Neural cell (in vitro differentiated cells): ENCODE results near the gene SYMPK. TPM values are rescaled to one million over a fixed set of nuclear protein-coding genes. Genes with fewer than 3 reads are reported as not detected.

Source experiments
- H2AFZ ChIP-seq: fragments of 200-600, 300-800 bp; sonication (generic), shearing (Covaris generic); 2 replicates; pipeline ENCODE4 v1.6.0; 2014; ENCODE audit warnings: low read depth, mild to moderate bottlenecking, antibody characterized with exemption, low read length, moderate library complexity
- H3F3A ChIP-seq: fragments of 200-600 bp; shearing (Covaris generic); 2 replicates; pipeline ENCODE4 v1.6.1; 2016; ENCODE audit warnings: mild to moderate bottlenecking, moderate library complexity, mixed read lengths, antibody characterized with exemption, low read length; ENCODE audit not compliant: insufficient read depth, poor library complexity, severe bottlenecking
- H3K27ac ChIP-seq: fragments of 200-600, 300-800 bp; sonication (generic), shearing (Covaris generic); 2 replicates; pipeline ENCODE4 v1.5.1; 2014; ENCODE audit warnings: mild to moderate bottlenecking, low read length, moderate library complexity
- H3K27me3 ChIP-seq: fragments of 300-800, 200-600 bp; sonication (generic), shearing (Covaris generic); 2 replicates; pipeline ENCODE4 v1.6.0; 2014; ENCODE audit warnings: mild to moderate bottlenecking, low read depth, low read length, moderate library complexity; ENCODE audit not compliant: insufficient read depth
- H3K36me3 ChIP-seq: fragments of 300-800, 200-600 bp; sonication (generic), shearing (Covaris generic); 2 replicates; pipeline ENCODE4 v1.5.1; 2014; ENCODE audit warnings: mild to moderate bottlenecking, antibody characterized with exemption, low read length, moderate library complexity; ENCODE audit not compliant: insufficient read depth
- H3K4me2 ChIP-seq: fragments of 300-800, 200-600 bp; sonication (generic), shearing (Covaris generic); 2 replicates; pipeline ENCODE4 v1.6.0; 2014; ENCODE audit warnings: mild to moderate bottlenecking, low read length
- H3K4me3 ChIP-seq: fragments of 300-800, 200-600 bp; sonication (generic), shearing (Covaris generic); 2 replicates; pipeline ENCODE4 v1.5.1; 2014; ENCODE audit warnings: mild to moderate bottlenecking, low read length, moderate library complexity
- H3K79me2 ChIP-seq: fragments of 200-600 bp; shearing (Covaris generic); replicated peaks from 2 replicates; pipeline ENCODE4 v1.6.0; 2014; ENCODE audit warnings: mild to moderate bottlenecking, low read length, moderate library complexity; ENCODE audit not compliant: insufficient read depth
- H3K9ac ChIP-seq: fragments of 300-800, 200-600 bp; sonication (generic), shearing (Covaris generic); 2 replicates; pipeline ENCODE4 v1.6.1; 2016; ENCODE audit warnings: mild to moderate bottlenecking, low read length, mixed read lengths
- H3K9me2 ChIP-seq: fragments of 200-600 bp; shearing (Covaris generic); 2 replicates; pipeline ENCODE4 v1.6.1; 2016; ENCODE audit warnings: mild to moderate bottlenecking, low read length, mixed read lengths; ENCODE audit not compliant: insufficient read depth
- H3K9me3 ChIP-seq: fragments of 200-600, 300-800 bp; sonication (generic), shearing (Covaris generic); 2 replicates; pipeline ENCODE4 v1.6.1; 2016; ENCODE audit warnings: mild to moderate bottlenecking, mixed run types, low read length, moderate library complexity, mixed read lengths
- H4K20me1 ChIP-seq: fragments of 200-600 bp; shearing (Covaris generic); 2 replicates; pipeline ENCODE4 v1.6.1; 2016; ENCODE audit warnings: mild to moderate bottlenecking, mixed run types; ENCODE audit not compliant: insufficient read depth
- CTCF ChIP-seq: fragments of 450-650 bp; IDR thresholded peaks from 2 replicates; pipeline ENCODE4 v1.5.1; 2014; ENCODE audit warnings: antibody characterized with exemption, mild to moderate bottlenecking, moderate library complexity; ENCODE audit not compliant: poor library complexity, severe bottlenecking
- EP300 ChIP-seq: fragments of 450-650 bp; conservative IDR thresholded peaks from 2 replicates; pipeline ENCODE4 v1.6.1; 2014; ENCODE audit warnings: antibody characterized with exemption, mild to moderate bottlenecking, moderate library complexity; ENCODE audit not compliant: poor library complexity, severe bottlenecking
- EZH2 ChIP-seq: fragments of 200-600, 300-800 bp; shearing (Covaris generic), sonication (generic); IDR thresholded peaks from 2 replicates; pipeline ENCODE4 v1.6.1; 2014; ENCODE audit warnings: antibody characterized with exemption, low read length, borderline replicate concordance, mild to moderate bottlenecking; ENCODE audit not compliant: insufficient read depth, poor library complexity, severe bottlenecking
- MXI1 ChIP-seq: fragments of 450-650 bp; conservative IDR thresholded peaks from 2 replicates; pipeline ENCODE4 v1.6.1; 2014; ENCODE audit warnings: antibody characterized with exemption, mild to moderate bottlenecking; ENCODE audit not compliant: poor library complexity, severe bottlenecking
- POLR2AphosphoS5 ChIP-seq: IDR thresholded peaks from 2 replicates; pipeline ENCODE4 v1.6.1; 2012
- RAD21 ChIP-seq: fragments of 450-650 bp; conservative IDR thresholded peaks from 2 replicates; pipeline ENCODE4 v1.6.1; 2014; ENCODE audit warnings: antibody characterized with exemption, mild to moderate bottlenecking, moderate library complexity
- REST ChIP-seq: IDR thresholded peaks from 2 replicates; pipeline ENCODE4 v1.6.1; 2012; ENCODE audit warnings: borderline replicate concordance
- SMC3 ChIP-seq: fragments of 450-650 bp; conservative IDR thresholded peaks from 2 replicates; pipeline ENCODE4 v1.6.1; 2014; ENCODE audit warnings: antibody characterized with exemption, mild to moderate bottlenecking, moderate library complexity; ENCODE audit not compliant: poor library complexity
- TAF1 ChIP-seq: IDR thresholded peaks from 2 replicates; pipeline ENCODE4 v1.6.1; 2012; ENCODE audit warnings: low read depth
- polyA plus RNA-seq: library from polyadenylated mRNA; depleted of rRNA; stranded (reverse); fragments of >200 nt; gene quantifications from 2 replicates; pipeline ENCODE4 v1.2.3, GENCODE V29; 2014

The SYMPK gene
- polyA plus RNA-seq, 1 donor from 2014 or later, result 22.2 TPM

GRCh38 chr19:45874620-45874966 is 11.6 kb upstream of the SYMPK start:
- H3K9me2 ChIP-seq, result no peaks in the 10 kb centered on the region
- H4K20me1 ChIP-seq, result no peaks in the 10 kb centered on the region
- no peak overlapping the region for H3K4me2 ChIP-seq
- no peak overlapping the region for H3K4me3 ChIP-seq
- no peaks in the 10 kb centered on the region for H3K9me3 ChIP-seq
- no peaks in the 10 kb centered on the region for H3K27me3 ChIP-seq
- no peak overlapping the region for H2AFZ ChIP-seq
- no peaks in the 10 kb centered on the region for H3K36me3 ChIP-seq
- no peak overlapping the region for H3K27ac ChIP-seq
- H3K9ac ChIP-seq, result no peak overlapping the region
- no peaks in the 10 kb centered on the region for H3F3A ChIP-seq
- no peak for TF ChIP-seq EP300
- TF ChIP-seq TAF1, result no peak
- TF ChIP-seq RAD21, result no peak
- TF ChIP-seq MXI1, result no peak
- no peak for TF ChIP-seq CTCF
- TF ChIP-seq REST, result no peak
- TF ChIP-seq POLR2AphosphoS5, result no peak
- TF ChIP-seq EZH2, result no peak
- no peak for TF ChIP-seq SMC3
- H3K79me2 ChIP-seq, result no peaks in the 10 kb centered on the region

DNA sequence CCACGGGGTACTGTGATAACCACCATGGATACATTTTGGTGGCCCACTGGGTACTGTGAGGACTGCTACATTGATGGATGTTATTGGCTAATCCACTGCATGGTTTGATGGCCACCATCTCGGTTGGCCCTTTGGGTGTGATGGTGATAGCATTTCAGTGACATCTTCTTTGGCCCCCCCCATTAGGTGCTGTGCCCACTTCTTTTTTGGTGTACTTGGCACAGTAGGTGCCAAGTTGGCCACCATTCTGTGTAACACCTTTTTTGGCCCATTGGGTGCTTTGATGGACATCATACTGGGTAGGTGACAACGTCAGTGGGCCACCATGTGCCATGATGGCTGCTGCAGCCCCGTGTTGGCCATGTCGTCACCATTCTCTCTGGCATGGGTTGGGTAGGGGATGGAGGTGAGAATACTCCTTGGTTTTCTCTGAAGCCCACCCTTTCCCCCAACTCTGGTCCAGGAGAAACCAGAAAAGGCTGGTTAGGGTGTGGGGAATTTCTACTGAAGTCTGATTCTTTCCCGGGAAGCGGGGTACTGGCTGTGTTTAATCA is 10.3 kb upstream of the SYMPK start:
- Histone ChIP-seq H4K20me1 (no peaks in the 10 kb centered on the region), H3K27ac (no peak overlapping the region), H3F3A (no peaks in the 10 kb centered on the region), H3K4me3 (no peak overlapping the region), H3K36me3 (no peaks in the 10 kb centered on the region), H3K9me2 (no peaks in the 10 kb centered on the region), H2AFZ (no peak overlapping the region), H3K4me2 (no peak overlapping the region), H3K9me3 (no peaks in the 10 kb centered on the region), H3K79me2 (no peaks in the 10 kb centered on the region), H3K27me3 (no peaks in the 10 kb centered on the region), H3K9ac (no peak overlapping the region)
- TF ChIP-seq MXI1 (no peak), RAD21 (no peak), TAF1 (no peak), REST (no peak), EZH2 (no peak), SMC3 (no peak), EP300 (no peak), POLR2AphosphoS5 (no peak), CTCF (no peak)
